ENCODE measurements around the gene GRM7.

- no peak for TF ChIP-seq POLR2A (IDR thresholded peaks at IDR 0.05; ENCODE audit: low read depth, low read length)
- TF ChIP-seq CTCF (conservative IDR thresholded peaks at IDR 0.05; ENCODE audit: low read depth, low read length): no peak
- no peak for TF ChIP-seq SMC3 (IDR thresholded peaks at IDR 0.05; ENCODE audit: low read depth, low read length)
- TF ChIP-seq CEBPB (IDR thresholded peaks at IDR 0.05; ENCODE audit: low read depth, low read length): no peak
- TF ChIP-seq RFX5 (IDR thresholded peaks at IDR 0.05; ENCODE audit: low read depth, low read length): no peak
- no peak for TF ChIP-seq RAD21 (IDR thresholded peaks at IDR 0.05; ENCODE audit: low read length)
- TF ChIP-seq BHLHE40 (IDR thresholded peaks at IDR 0.05; ENCODE audit: low read depth, low read length): no peak
- no peak for TF ChIP-seq FOS (IDR thresholded peaks at IDR 0.05; ENCODE audit: low read depth, low read length)
Measured at GRCh38 chr3:7781395-7781794, 920.5 kb downstream of the GRM7 start.

Data from IMR-90 (cell line).